ENCODE results near the gene IRS1.
"Not testable (repeated sequence)": the region's sequence is repeated elsewhere in the genome, so short reads cannot be mapped to it uniquely, and the experiment has no call there.

IRS1 gene

GRCh38 chr2:226799211-226799975 lies at the start of gene IRS1:
Gene IRS1 (minus strand): TSS chr2:226799820. CDS start chr2:226798738, 1,082 bp downstream.
- DNase-seq = peak; percentile 52 to 62

- DNase-seq = no peak
Measured at GRCh38 chr2:226849349-226849748, 49.7 kb upstream of the IRS1 start.

- DNase-seq = no peak
Measured at GRCh38 chr2:226847511-226847910, 47.9 kb upstream of the IRS1 start.

- DNase-seq = no peak
Measured at GRCh38 chr2:226847090-226847489, 47.5 kb upstream of the IRS1 start.

GRCh38 chr2:226845386-226846116 lies 45.9 kb upstream of the IRS1 start:
- DNase-seq = no peak

GRCh38 chr2:226843001-226843400 lies 43.4 kb upstream of the IRS1 start:
- not testable (repeated sequence) for DNase-seq

GRCh38 chr2:226839951-226840350 lies 40.3 kb upstream of the IRS1 start:
- DNase-seq = no peak

- DNase-seq = no peak
Measured at GRCh38 chr2:226839161-226839560, 39.5 kb upstream of the IRS1 start.

- no peak for DNase-seq
Measured at GRCh38 chr2:226838722-226839121, 39.1 kb upstream of the IRS1 start.

GRCh38 chr2:226837787-226838603 lies 38.4 kb upstream of the IRS1 start:
- no peak for DNase-seq

- DNase-seq = no peak
Measured at GRCh38 chr2:226837334-226837733, 37.7 kb upstream of the IRS1 start.

- DNase-seq = no peak
Measured at GRCh38 chr2:226836548-226836885, 36.9 kb upstream of the IRS1 start.

GRCh38 chr2:226835796-226836547 lies 36.4 kb upstream of the IRS1 start, which contains the start of gene RHBDD1:
Gene RHBDD1 (plus strand): TSS chr2:226836054. CDS start chr2:226864694, 28,640 bp downstream.
- DNase-seq = peak; percentile 93 to 95

- no peak for DNase-seq
Measured at GRCh38 chr2:226835420-226835795, 35.8 kb upstream of the IRS1 start.

GRCh38 chr2:226834880-226835279 lies 35.3 kb upstream of the IRS1 start:
- DNase-seq = not testable (repeated sequence)

GRCh38 chr2:226832061-226832460 lies 32.4 kb upstream of the IRS1 start:
- no peak for DNase-seq

- DNase-seq = no peak
Measured at GRCh38 chr2:226831266-226831665, 31.6 kb upstream of the IRS1 start.

GRCh38 chr2:226829721-226830631 lies 30.4 kb upstream of the IRS1 start:
- no peak for DNase-seq

- DNase-seq = no peak
Measured at GRCh38 chr2:226828191-226828590, 28.6 kb upstream of the IRS1 start.

- no peak for DNase-seq
Measured at GRCh38 chr2:226825056-226825455, 25.4 kb upstream of the IRS1 start.

GRCh38 chr2:226818930-226819329 lies 19.3 kb upstream of the IRS1 start:
- no peak for DNase-seq

Measured in stimulated activated CD4-positive, alpha-beta T cell treated with anti-CD3 and anti-CD28 coated beads, Interleukin-4, amount 100 ng/mL, for 4 hours (primary cell).